Dermis lymphatic vessel endothelial cell (primary cell): ENCODE results near the gene ACOT13. TPM values are rescaled to one million over a fixed set of nuclear protein-coding genes. Genes with fewer than 3 reads are reported as not detected.

Experiments
- total RNA-seq: library from RNA; depleted of rRNA; stranded (reverse); fragments of >200 nt; gene quantifications from 2 replicates; pipeline ENCODE4 v1.2.1, GENCODE V29; 2014

The ACOT13 gene
- 4.6 and 5.1 TPM in 2 replicates for total RNA-seq

GRCh38 chr6:24666641-24667377 lies at the start of gene ACOT13, which contains the start of gene TDP2:
Gene ACOT13, plus strand, starts transcription at chr6:24667077. Its CDS starts 187 bp downstream, at chr6:24667264.
Gene TDP2, minus strand, starts transcription at chr6:24666899. Its CDS starts 37 bp downstream, at chr6:24666862.

GRCh38 chr6:24719125-24719971 lies 52.5 kb downstream of the ACOT13 start, which contains the start of gene C6orf62:
Gene C6orf62, minus strand, starts transcription at chr6:24719154. Its CDS starts 486 bp downstream, at chr6:24718668.

Other genes starting within 250 kb of the ACOT13 start
- 0.22 and 0.43 TPM in 2 replicates for gene GPLD1, start 177.5 kb upstream of the ACOT13 start, total RNA-seq
- gene ALDH5A1, start 172.1 kb upstream of the ACOT13 start, total RNA-seq = 0.87 and 2.2 TPM in 2 replicates
- under 0.01 TPM in 1 of 2 replicates, not detected in the other for gene KIAA0319, start 20.9 kb upstream of the ACOT13 start, total RNA-seq
- 17.3 and 23.7 TPM in 2 replicates for gene TDP2, start 178 bp upstream of the ACOT13 start, total RNA-seq
- gene C6orf62, start 52.1 kb downstream of the ACOT13 start, total RNA-seq = 90.1 and 101 TPM in 2 replicates
- 11.2 and 11.3 TPM in 2 replicates for gene GMNN, start 107.9 kb downstream of the ACOT13 start, total RNA-seq
- gene ARMH2, start 131.8 kb downstream of the ACOT13 start, total RNA-seq = not detected in 2 replicates